IPS-NIHi11 (cell line): ENCODE data around the gene NOM1.

Source experiments
- DNase-seq: peaks from one replicate; pipeline ENCODE4 v3.0.0; 2012; ENCODE audit warnings: mixed read lengths, low spot score

The NOM1 gene

GRCh38 chr7:157017603-157018327, 68.3 kb downstream of the NOM1 start:
- DNase-seq: no peak

- DNase-seq: no peak
Measured at GRCh38 chr7:157018328-157018996, 69.0 kb downstream of the NOM1 start.

- DNase-seq: peak; percentile 52
Measured at GRCh38 chr7:157018997-157019608, 69.6 kb downstream of the NOM1 start.

DNA sequence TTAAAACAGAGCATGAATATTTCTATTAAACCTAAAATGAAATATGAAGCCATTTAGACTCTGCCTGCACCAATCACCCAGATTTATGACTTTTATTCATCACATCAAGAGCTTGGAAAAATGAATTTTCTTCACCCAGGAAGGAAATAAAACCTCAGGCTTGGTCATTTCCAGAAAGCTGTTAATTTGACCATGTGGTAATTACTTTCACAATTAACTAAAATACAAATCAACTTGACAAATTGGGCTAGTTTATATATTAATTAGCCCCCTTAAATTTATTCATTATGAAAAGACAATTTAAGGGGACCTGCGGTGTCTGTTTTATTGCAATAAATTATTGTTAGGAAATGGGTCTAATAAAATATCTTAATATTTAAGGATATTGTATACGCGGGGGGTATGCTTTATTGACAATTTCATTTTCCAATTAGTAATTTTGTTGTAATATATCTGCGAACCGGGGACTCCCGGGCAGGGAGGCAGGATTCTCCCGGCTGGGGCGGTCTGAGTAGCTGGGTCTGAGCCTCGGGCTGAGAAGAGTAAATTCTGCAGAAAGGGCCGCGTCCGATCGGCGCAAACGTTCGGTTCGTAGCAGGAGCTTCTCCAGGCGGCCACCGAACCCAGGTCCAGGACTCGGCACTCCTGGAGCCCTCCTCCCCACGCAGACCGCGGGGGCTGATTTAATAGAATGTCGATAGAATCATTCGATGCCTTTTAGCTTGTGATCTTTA, 70.4 kb downstream of the NOM1 start:
- DNase-seq: no peak

- peak; percentile 49 for DNase-seq
Measured at GRCh38 chr7:157020514-157021070, 71.1 kb downstream of the NOM1 start.

- peak; percentile 58 for DNase-seq
Measured at GRCh38 chr7:157021071-157021870, 71.8 kb downstream of the NOM1 start.

DNA sequence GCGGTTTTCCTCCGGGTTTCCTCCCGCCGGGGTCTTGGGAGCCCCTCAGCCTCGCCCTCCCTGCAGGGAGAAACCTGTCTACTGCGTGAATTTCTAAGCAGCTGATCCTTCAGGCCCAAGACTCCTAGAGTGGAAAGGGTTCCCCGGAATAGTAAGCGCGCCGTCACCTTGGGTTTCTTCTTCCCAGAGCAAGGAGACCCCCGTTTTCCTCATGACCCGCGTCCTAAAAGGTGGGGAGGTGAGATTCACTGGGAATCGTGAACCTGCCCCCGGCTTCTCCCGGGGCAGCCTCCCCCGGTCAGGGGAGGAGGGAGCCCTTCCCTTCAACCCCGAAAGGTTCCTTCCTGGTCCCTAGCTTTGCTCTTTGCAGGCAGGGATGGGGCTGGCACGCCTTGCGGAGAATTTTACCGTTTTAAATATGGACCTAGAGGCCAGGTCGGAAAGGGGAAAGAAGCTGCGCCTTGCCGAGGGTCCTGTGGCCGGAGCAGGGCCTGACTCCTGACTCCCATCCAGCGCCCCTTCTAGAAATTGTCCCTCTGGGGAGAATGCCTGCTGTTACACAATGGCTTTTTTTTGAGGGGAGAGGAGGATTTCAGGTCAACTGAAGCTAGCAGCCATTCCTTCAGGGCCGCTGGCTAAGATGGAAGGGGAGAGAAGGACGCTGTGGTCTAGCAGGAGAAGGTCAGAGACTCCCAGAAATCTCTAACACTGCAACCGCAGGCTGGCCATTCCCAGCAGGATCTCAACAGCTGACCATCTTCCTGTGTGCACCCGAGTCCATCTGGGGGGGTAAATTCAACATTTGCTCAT, 72.6 kb downstream of the NOM1 start:
- DNase-seq: peak; percentile 29
